DND-41 (cell line): Measurements from ENCODE around the gene MT1M.

Source experiments
- ATAC-seq: fragments of 200-7000 bp; cut with Tn5 transposase; 3 replicates; pipeline ENCODE4 v1.9.1; 2021; ENCODE audit warnings: low read depth; ENCODE audit not compliant: insufficient read depth
- DNase-seq: peaks from one replicate; pipeline ENCODE4 v3.0.0-alpha.2; 2020
- H2AFZ ChIP-seq: 2 replicates; pipeline ENCODE4 v1.6.0; 2012; ENCODE audit warnings: low read depth, low read length
- H3K27ac ChIP-seq: 2 replicates; pipeline ENCODE4 v1.5.1; 2012; ENCODE audit warnings: low read length, inconsistent platforms
- H3K27me3 ChIP-seq: fragments of 200-600 bp; sonication (generic); 2 replicates; pipeline ENCODE4 v1.6.0; 2012; ENCODE audit warnings: low read length, mild to moderate bottlenecking, inconsistent platforms; ENCODE audit not compliant: insufficient read depth, poor library complexity
- H3K36me3 ChIP-seq: 2 replicates; pipeline ENCODE4 v1.5.1; 2012; ENCODE audit warnings: low read length, inconsistent platforms; ENCODE audit not compliant: insufficient read depth
- H3K4me1 ChIP-seq: 2 replicates; pipeline ENCODE4 v1.5.1; 2012; ENCODE audit warnings: mild to moderate bottlenecking, low read length; ENCODE audit not compliant: insufficient read depth
- H3K4me2 ChIP-seq: 2 replicates; pipeline ENCODE4 v1.6.0; 2012; ENCODE audit warnings: mild to moderate bottlenecking, moderate library complexity, low read length, inconsistent platforms; ENCODE audit not compliant: insufficient read depth
- H3K4me3 ChIP-seq, 2 experiments: fragments of 200-600 bp in 1 of 2; shearing (Covaris generic) in 1 of 2; 2 replicates each; pipeline ENCODE4 v1.5.1; 2012 to 2016; ENCODE audit warnings: inconsistent platforms in 2 of 2, low read length in 2 of 2, mild to moderate bottlenecking in 2 of 2, low read depth in 1 of 2, moderate library complexity in 1 of 2
- H3K79me2 ChIP-seq: 2 replicates; pipeline ENCODE4 v1.6.0; 2012; ENCODE audit warnings: low read length, inconsistent platforms; ENCODE audit not compliant: insufficient read depth
- H3K9ac ChIP-seq: 2 replicates; pipeline ENCODE4 v1.6.0; 2012; ENCODE audit warnings: low read depth, mild to moderate bottlenecking, inconsistent platforms, low read length, moderate library complexity
- H3K9me3 ChIP-seq: 2 replicates; pipeline ENCODE4 v1.5.1; 2012; ENCODE audit warnings: low read length, moderate library complexity, mild to moderate bottlenecking, inconsistent platforms; ENCODE audit not compliant: insufficient read depth, severe bottlenecking
- H4K20me1 ChIP-seq: 2 replicates; pipeline ENCODE4 v1.6.0; 2012; ENCODE audit warnings: low read length; ENCODE audit not compliant: insufficient read depth
- CTCF ChIP-seq: IDR thresholded peaks from 2 replicates; pipeline ENCODE4 v1.5.1; 2012; ENCODE audit warnings: borderline replicate concordance, low read length, moderate library complexity, mild to moderate bottlenecking; ENCODE audit not compliant: poor library complexity, severe bottlenecking; ENCODE audit errors: extremely low read depth
- EZH2 ChIP-seq: IDR thresholded peaks from 3 replicates; pipeline ENCODE4 v1.6.1; 2012; ENCODE audit warnings: borderline replicate concordance, low read depth, mild to moderate bottlenecking, moderate library complexity, low read length, inconsistent platforms; ENCODE audit not compliant: severe bottlenecking

MT1M gene

GRCh38 chr16:56631832-56632155 lies 665 bp upstream of the MT1M start:
- Histone ChIP-seq H3K4me1 (no peaks in the 10 kb centered on the region), H3K4me3 (no peak overlapping the region), H3K79me2 (no peaks in the 10 kb centered on the region), H3K4me2 (no peak overlapping the region), H4K20me1 (no peaks in the 10 kb centered on the region), H3K27ac (no peak overlapping the region), H3K9ac (no peak overlapping the region), H2AFZ (no peak overlapping the region), H3K36me3 (no peaks in the 10 kb centered on the region), H3K27me3 (peaks cover 26% of the 10 kb centered on the region), H3K9me3 (no peaks in the 10 kb centered on the region)
- ATAC-seq (no peak), DNase-seq (no peak)
- TF ChIP-seq EZH2 (no peak), CTCF (no peak)

- Histone ChIP-seq H3K27me3 (peaks cover 28% of the 10 kb centered on the region), H3K9ac (no peak overlapping the region), H3K4me1 (no peaks in the 10 kb centered on the region), H3K4me3 (no peak overlapping the region), H2AFZ (no peak overlapping the region), H3K27ac (no peak overlapping the region), H3K4me2 (no peak overlapping the region), H3K36me3 (no peaks in the 10 kb centered on the region), H4K20me1 (no peaks in the 10 kb centered on the region), H3K9me3 (no peaks in the 10 kb centered on the region), H3K79me2 (no peaks in the 10 kb centered on the region)
- DNase-seq (no peak), ATAC-seq (no peak)
- TF ChIP-seq CTCF (no peak), EZH2 (no peak)
These were observed 448 bp downstream of the MT1M start for GRCh38 chr16:56632848-56633365.

GRCh38 chr16:56633535-56633934 lies 1.1 kb downstream of the MT1M start:
- H4K20me1 ChIP-seq = no peaks in the 10 kb centered on the region
- no peak for ATAC-seq

More at GRCh38 chr16:56633535-56633934, 1.1 kb downstream of the MT1M start:
- DNase-seq = no peak
- H3K4me2 ChIP-seq = no peak overlapping the region
- no peak overlapping the region for H3K9ac ChIP-seq
- no peak overlapping the region for H2AFZ ChIP-seq
- no peaks in the 10 kb centered on the region for H3K4me1 ChIP-seq
- no peak for TF ChIP-seq EZH2
- no peak for TF ChIP-seq CTCF
- H3K9me3 ChIP-seq = no peaks in the 10 kb centered on the region
- no peaks in the 10 kb centered on the region for H3K36me3 ChIP-seq
- H3K27me3 ChIP-seq = peaks cover 28% of the 10 kb centered on the region
- H3K4me3 ChIP-seq = no peak overlapping the region
- H3K79me2 ChIP-seq = no peaks in the 10 kb centered on the region
- H3K27ac ChIP-seq = no peak overlapping the region
